ENCODE measurements around the gene TUBB2A.

DNA sequence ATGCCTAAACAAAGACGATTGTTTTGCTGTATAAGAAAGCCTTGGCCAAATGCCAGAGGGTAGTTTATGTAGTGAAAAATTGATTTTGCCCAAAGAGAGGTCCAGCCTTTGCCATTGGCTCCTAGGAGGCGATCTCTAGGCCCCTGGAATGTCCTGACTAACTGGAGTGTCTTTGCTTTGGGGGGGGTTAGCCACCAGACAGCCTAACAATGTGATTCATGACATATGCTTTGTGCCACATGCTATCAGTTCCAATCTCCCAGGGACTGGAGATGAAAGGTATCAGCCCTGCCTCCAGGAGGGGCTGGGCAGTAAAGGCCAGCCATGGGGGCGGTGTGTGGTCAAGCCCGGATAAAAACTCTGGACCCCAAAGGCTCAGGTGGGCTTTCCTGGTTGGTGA is 32.7 kb upstream of the TUBB2A start:
- TF ChIP-seq CTCF (IDR thresholded peaks at IDR 0.05) = no peak
- no peak for TF ChIP-seq POLR2A (IDR thresholded peaks at IDR 0.05)
